K562 (cell line): Measurements from ENCODE around the gene NR1H3. TPM values are rescaled to one million over a fixed set of nuclear protein-coding genes. Genes with fewer than 3 reads are reported as not detected.

Source experiments
- DPF2 ChIP-seq: fragments of 450-650 bp; IDR thresholded peaks from 2 replicates; pipeline ENCODE4 v1.6.1; 2016
- FOXJ3 ChIP-seq: sonication (generic); formaldehyde crosslinking; IDR thresholded peaks from 2 replicates; pipeline ENCODE4 v1.4.0; 2020; ENCODE audit warnings: mild to moderate bottlenecking, missing genetic modification reagents
- MBD2 ChIP-seq: sonication (generic); IDR thresholded peaks from 2 replicates; pipeline ENCODE4 v1.6.1; 2016; ENCODE audit warnings: low read depth, borderline replicate concordance
- SLC30A9 ChIP-seq: fragments of 250-450 bp; sonication (Bioruptor Pico); IDR thresholded peaks from 2 replicates; pipeline ENCODE4 v1.8.0; 2022; ENCODE audit warnings: mild to moderate bottlenecking, moderate library complexity
- STAG1 ChIP-seq: sonication (generic); formaldehyde crosslinking; IDR thresholded peaks from 2 replicates; pipeline ENCODE4 v1.5.0; 2020; ENCODE audit warnings: missing genetic modification reagents, borderline replicate concordance
- TAF15 ChIP-seq: fragments of 200-400 bp; formaldehyde crosslinking; IDR thresholded peaks from 2 replicates; pipeline ENCODE4 v1.6.1; 2017; ENCODE audit warnings: mild to moderate bottlenecking, low read depth, low read length, moderate library complexity
- TRIM24 ChIP-seq, 2 experiments: fragments of 450-650 bp; IDR thresholded peaks; 2 replicates each; pipeline ENCODE4 v1.6.1; 2016
- ZFP1 ChIP-seq: fragments of 450-650 bp; formaldehyde crosslinking; IDR thresholded peaks from 2 replicates; pipeline ENCODE4 v1.4.0; 2020; ENCODE audit warnings: mild to moderate bottlenecking, mixed read lengths
- ZNF354B ChIP-seq: fragments of 250-450 bp; sonication (Bioruptor Pico); IDR thresholded peaks from 2 replicates; pipeline ENCODE4 v1.4.0; 2020
- ZNF695 ChIP-seq: fragments of 450-650 bp; formaldehyde crosslinking; IDR thresholded peaks from 2 replicates; pipeline ENCODE4 v1.4.0; 2020; ENCODE audit warnings: mild to moderate bottlenecking, moderate library complexity
- polyA plus RNA-seq, 8 experiments: library from polyadenylated mRNA; depleted of rRNA in 4 of 8; stranded (reverse) in 5 of 8; unstranded in 3 of 8; fragments of >200 nt; fragmentation: Nextera tagmentation in 2 of 8; fragmentation: Illumina TruSeq in 1 of 8; extraction: Ambion mirVana in 2 of 8; extraction: Trizol in 1 of 8; gene quantifications; 2 replicates each; pipeline versions ENCODE4 v1.2.1 to v1.2.3, GENCODE V29; 2011 to 2014; ENCODE audit warnings: inconsistent platforms in 1 of 8, missing spikeins in 1 of 8
- total RNA-seq, 7 experiments: library from RNA; depleted of rRNA in 6 of 7; stranded (reverse); fragments of >200 nt in 6 of 7; fragmentation: Illumina TruSeq in 2 of 7; extraction: Trizol in 2 of 7; gene quantifications; 2 replicates each; pipeline versions ENCODE4 v1.2.1 to v1.2.3, GENCODE V29; 2011 to 2021; ENCODE audit warnings: low replicate concordance in 1 of 7
- TF ChIP-seq, protein P1 (sequence below): fragments of 450-650 bp; IDR thresholded peaks from 2 replicates; pipeline ENCODE4 v1.6.1; 2016; ENCODE audit warnings: mild to moderate bottlenecking, moderate library complexity
- TF ChIP-seq, protein P2 (sequence below): fragments of 250-450 bp; sonication (Bioruptor Pico); IDR thresholded peaks from 2 replicates; pipeline ENCODE4 v1.5.0; 2021
- TF ChIP-seq, protein P3 (sequence below), 2 experiments: fragments of 450-650 bp in 1 of 2; sonication (generic) in 1 of 2; formaldehyde crosslinking in 1 of 2; IDR thresholded peaks in 1 of 2; conservative IDR thresholded peaks in 1 of 2; 2 replicates each; pipeline versions ENCODE4 v1.6.1 to v1.8.1; 2016 to 2023; ENCODE audit warnings: mild to moderate bottlenecking in 2 of 2, moderate library complexity in 2 of 2, inconsistent platforms in 1 of 2, missing genetic modification reagents in 1 of 2

Gene NR1H3
- total and polyA plus RNA-seq, 9 of the 15 experiments (the other 6 are each of a cell fraction or from before 2014, with no cell fraction given) = 8.2 to 26.0 (median 11.9) TPM

DNA sequence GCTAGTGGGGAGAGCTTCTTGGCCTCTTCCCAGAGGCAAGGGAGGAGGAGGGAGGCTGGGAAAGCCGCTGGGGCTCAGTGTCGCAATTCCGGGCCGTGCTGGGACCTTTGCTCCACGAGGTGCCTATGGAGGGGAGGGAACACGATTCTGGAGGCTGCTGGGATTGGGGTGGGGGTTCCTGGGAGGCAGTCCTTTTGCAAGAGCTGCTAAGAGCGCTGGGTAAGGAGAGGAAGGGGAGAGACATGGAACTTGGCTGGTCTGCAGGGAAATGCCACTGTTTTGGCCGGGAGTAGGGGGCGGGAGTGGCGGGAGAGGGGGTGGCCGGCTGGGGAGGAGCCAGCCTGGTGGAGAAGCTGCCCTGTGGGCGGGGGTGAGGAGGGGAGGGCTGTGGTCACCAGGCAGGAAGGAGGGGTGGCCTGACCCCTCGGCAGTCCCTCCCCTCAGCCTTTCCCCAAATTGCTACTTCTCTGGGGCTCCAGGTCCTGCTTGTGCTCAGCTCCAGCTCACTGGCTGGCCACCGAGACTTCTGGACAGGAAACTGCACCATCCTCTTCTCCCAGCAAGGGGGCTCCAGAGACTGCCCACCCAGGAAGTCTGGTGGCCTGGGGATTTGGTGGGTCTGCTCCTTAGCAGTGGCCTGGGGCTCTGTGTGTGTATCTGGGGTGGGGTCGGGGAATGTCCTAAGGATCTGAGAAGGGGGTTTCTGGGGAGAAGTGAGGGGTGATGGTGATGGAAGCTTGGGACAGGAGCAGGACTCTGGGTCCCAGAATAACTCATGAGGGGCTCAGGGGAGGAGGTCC lies at the start of gene NR1H3 (continued):
- TF ChIP-seq, protein P1, sequence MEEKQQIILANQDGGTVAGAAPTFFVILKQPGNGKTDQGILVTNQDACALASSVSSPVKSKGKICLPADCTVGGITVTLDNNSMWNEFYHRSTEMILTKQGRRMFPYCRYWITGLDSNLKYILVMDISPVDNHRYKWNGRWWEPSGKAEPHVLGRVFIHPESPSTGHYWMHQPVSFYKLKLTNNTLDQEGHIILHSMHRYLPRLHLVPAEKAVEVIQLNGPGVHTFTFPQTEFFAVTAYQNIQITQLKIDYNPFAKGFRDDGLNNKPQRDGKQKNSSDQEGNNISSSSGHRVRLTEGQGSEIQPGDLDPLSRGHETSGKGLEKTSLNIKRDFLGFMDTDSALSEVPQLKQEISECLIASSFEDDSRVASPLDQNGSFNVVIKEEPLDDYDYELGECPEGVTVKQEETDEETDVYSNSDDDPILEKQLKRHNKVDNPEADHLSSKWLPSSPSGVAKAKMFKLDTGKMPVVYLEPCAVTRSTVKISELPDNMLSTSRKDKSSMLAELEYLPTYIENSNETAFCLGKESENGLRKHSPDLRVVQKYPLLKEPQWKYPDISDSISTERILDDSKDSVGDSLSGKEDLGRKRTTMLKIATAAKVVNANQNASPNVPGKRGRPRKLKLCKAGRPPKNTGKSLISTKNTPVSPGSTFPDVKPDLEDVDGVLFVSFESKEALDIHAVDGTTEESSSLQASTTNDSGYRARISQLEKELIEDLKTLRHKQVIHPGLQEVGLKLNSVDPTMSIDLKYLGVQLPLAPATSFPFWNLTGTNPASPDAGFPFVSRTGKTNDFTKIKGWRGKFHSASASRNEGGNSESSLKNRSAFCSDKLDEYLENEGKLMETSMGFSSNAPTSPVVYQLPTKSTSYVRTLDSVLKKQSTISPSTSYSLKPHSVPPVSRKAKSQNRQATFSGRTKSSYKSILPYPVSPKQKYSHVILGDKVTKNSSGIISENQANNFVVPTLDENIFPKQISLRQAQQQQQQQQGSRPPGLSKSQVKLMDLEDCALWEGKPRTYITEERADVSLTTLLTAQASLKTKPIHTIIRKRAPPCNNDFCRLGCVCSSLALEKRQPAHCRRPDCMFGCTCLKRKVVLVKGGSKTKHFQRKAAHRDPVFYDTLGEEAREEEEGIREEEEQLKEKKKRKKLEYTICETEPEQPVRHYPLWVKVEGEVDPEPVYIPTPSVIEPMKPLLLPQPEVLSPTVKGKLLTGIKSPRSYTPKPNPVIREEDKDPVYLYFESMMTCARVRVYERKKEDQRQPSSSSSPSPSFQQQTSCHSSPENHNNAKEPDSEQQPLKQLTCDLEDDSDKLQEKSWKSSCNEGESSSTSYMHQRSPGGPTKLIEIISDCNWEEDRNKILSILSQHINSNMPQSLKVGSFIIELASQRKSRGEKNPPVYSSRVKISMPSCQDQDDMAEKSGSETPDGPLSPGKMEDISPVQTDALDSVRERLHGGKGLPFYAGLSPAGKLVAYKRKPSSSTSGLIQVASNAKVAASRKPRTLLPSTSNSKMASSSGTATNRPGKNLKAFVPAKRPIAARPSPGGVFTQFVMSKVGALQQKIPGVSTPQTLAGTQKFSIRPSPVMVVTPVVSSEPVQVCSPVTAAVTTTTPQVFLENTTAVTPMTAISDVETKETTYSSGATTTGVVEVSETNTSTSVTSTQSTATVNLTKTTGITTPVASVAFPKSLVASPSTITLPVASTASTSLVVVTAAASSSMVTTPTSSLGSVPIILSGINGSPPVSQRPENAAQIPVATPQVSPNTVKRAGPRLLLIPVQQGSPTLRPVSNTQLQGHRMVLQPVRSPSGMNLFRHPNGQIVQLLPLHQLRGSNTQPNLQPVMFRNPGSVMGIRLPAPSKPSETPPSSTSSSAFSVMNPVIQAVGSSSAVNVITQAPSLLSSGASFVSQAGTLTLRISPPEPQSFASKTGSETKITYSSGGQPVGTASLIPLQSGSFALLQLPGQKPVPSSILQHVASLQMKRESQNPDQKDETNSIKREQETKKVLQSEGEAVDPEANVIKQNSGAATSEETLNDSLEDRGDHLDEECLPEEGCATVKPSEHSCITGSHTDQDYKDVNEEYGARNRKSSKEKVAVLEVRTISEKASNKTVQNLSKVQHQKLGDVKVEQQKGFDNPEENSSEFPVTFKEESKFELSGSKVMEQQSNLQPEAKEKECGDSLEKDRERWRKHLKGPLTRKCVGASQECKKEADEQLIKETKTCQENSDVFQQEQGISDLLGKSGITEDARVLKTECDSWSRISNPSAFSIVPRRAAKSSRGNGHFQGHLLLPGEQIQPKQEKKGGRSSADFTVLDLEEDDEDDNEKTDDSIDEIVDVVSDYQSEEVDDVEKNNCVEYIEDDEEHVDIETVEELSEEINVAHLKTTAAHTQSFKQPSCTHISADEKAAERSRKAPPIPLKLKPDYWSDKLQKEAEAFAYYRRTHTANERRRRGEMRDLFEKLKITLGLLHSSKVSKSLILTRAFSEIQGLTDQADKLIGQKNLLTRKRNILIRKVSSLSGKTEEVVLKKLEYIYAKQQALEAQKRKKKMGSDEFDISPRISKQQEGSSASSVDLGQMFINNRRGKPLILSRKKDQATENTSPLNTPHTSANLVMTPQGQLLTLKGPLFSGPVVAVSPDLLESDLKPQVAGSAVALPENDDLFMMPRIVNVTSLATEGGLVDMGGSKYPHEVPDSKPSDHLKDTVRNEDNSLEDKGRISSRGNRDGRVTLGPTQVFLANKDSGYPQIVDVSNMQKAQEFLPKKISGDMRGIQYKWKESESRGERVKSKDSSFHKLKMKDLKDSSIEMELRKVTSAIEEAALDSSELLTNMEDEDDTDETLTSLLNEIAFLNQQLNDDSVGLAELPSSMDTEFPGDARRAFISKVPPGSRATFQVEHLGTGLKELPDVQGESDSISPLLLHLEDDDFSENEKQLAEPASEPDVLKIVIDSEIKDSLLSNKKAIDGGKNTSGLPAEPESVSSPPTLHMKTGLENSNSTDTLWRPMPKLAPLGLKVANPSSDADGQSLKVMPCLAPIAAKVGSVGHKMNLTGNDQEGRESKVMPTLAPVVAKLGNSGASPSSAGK = no peak
- TF ChIP-seq ZNF354B (CRISPR knock-in tag) (no peak), MBD2 (no peak), TAF15 (no peak), STAG1 (peak; percentile 74; the same call in 1 of the 2 replicates), FOXJ3 (CRISPR knock-in tag) (no peak), SLC30A9 (CRISPR knock-in tag) (no peak), ZNF695 (CRISPR knock-in tag) (no peak), ZFP1 (CRISPR knock-in tag) (no peak), TRIM24 (IDR thresholded peaks at IDR 0.05) (no peak), DPF2 (0 out of 2 replicates have a peak, but pooled peaks have one; percentile 26)
- TF ChIP-seq, protein P2, sequence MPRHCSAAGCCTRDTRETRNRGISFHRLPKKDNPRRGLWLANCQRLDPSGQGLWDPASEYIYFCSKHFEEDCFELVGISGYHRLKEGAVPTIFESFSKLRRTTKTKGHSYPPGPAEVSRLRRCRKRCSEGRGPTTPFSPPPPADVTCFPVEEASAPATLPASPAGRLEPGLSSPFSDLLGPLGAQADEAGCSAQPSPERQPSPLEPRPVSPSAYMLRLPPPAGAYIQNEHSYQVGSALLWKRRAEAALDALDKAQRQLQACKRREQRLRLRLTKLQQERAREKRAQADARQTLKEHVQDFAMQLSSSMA (CRISPR knock-in tag) = no peak
- TF ChIP-seq, protein P3, sequence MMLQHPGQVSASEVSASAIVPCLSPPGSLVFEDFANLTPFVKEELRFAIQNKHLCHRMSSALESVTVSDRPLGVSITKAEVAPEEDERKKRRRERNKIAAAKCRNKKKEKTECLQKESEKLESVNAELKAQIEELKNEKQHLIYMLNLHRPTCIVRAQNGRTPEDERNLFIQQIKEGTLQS (IDR thresholded peaks at IDR 0.05) = no peak
- TF ChIP-seq, protein P3 (CRISPR knock-in tag; conservative IDR thresholded peaks at IDR 0.05) = no peak
